ENCODE results near the gene ST6GALNAC3.

Gene ST6GALNAC3

DNA sequence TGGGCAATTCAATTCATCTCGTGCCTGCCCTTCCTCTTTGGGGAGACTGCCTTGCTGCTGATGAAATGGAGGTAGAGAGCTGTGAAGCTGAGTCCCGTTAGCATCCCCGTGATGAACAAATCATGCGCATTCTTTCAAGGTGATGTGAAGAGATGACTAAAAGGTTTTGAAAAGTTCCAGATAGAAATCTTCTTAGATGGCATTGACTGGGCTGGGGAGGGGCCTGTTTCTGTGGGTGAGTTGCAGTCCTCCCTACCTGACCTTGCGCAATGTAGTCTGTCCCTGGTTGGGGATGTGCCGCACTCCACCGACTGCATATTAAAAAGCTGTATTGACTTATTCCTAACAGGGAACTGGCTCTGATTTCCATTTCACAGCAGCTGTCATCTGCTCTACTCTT, 49.6 kb downstream of the ST6GALNAC3 start:
- H3K36me3 ChIP-seq (replicated peaks; ENCODE audit: low read depth, low read length): no peaks in the 10 kb centered on the region
- H3K79me2 ChIP-seq (ENCODE audit: low read length): no peaks in the 10 kb centered on the region
- no peak overlapping the region for H3K9ac ChIP-seq (ENCODE audit: low read length)
- no peaks in the 10 kb centered on the region for H3K9me3 ChIP-seq (ENCODE audit: insufficient read depth, low read length)
- H3K27me3 ChIP-seq (ENCODE audit: low read depth, low read length): no peaks in the 10 kb centered on the region
- no peak overlapping the region for H3K4me2 ChIP-seq (ENCODE audit: low read length)
- no peaks in the 10 kb centered on the region for H3K4me1 ChIP-seq (ENCODE audit: low read length)
- no peak for TF ChIP-seq EZH2phosphoT487 (IDR thresholded peaks at IDR 0.05; ENCODE audit: low read depth)
- TF ChIP-seq, protein P1, sequence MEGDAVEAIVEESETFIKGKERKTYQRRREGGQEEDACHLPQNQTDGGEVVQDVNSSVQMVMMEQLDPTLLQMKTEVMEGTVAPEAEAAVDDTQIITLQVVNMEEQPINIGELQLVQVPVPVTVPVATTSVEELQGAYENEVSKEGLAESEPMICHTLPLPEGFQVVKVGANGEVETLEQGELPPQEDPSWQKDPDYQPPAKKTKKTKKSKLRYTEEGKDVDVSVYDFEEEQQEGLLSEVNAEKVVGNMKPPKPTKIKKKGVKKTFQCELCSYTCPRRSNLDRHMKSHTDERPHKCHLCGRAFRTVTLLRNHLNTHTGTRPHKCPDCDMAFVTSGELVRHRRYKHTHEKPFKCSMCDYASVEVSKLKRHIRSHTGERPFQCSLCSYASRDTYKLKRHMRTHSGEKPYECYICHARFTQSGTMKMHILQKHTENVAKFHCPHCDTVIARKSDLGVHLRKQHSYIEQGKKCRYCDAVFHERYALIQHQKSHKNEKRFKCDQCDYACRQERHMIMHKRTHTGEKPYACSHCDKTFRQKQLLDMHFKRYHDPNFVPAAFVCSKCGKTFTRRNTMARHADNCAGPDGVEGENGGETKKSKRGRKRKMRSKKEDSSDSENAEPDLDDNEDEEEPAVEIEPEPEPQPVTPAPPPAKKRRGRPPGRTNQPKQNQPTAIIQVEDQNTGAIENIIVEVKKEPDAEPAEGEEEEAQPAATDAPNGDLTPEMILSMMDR (IDR thresholded peaks at IDR 0.05; ENCODE audit: low read depth, low read length): no peak
- no peak overlapping the region for H2AFZ ChIP-seq (ENCODE audit: low read depth, low read length)
- H3K4me3 ChIP-seq (ENCODE audit: low read length): no peak overlapping the region
- H3K27ac ChIP-seq (ENCODE audit: low read length): no peak overlapping the region
- no peaks in the 10 kb centered on the region for H4K20me1 ChIP-seq (ENCODE audit: insufficient read depth, low read length)

DNA sequence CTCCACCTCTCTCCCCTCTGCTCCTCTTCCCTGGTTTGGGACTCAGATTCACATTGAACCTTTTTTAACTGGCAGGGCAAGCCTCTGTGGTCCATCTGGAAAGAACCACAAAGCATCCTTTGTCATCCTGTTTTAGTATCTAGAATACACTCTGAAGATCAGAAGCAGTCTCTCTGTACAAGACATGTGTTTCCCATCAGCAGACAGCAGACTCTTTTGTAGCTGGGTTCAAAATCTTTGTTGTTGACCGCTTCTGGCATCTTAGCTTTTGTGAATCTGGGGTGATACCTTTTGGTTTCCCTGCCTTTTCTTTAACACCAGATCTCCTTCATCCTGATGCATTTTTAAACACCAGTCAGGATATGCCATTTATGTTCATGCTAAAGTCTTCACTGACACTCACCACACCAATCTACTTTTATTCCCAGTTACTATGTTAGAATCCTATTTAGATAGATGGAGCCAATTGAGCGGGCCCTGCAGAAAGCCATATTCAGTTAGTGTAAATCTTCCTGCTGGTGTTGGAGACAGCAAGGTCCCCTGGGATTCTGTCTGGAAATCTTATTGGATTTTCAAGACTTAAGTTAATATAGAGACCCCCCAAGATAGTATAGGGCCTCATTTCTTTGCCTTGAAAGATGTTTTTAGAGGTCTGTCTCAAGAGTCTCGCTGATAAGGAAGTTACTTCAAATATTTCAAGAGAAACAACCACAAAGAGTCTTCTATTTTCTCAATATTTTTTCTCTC, 51.1 kb downstream of the ST6GALNAC3 start:
- no peaks in the 10 kb centered on the region for H4K20me1 ChIP-seq (ENCODE audit: insufficient read depth, low read length)
- H3K79me2 ChIP-seq (ENCODE audit: low read length): no peaks in the 10 kb centered on the region
- H3K4me1 ChIP-seq (ENCODE audit: low read length): no peaks in the 10 kb centered on the region
- no peaks in the 10 kb centered on the region for H3K9me3 ChIP-seq (ENCODE audit: insufficient read depth, low read length)
- H3K27me3 ChIP-seq (ENCODE audit: low read depth, low read length): no peaks in the 10 kb centered on the region
- H2AFZ ChIP-seq (ENCODE audit: low read depth, low read length): no peak overlapping the region
- TF ChIP-seq, protein P1 (IDR thresholded peaks at IDR 0.05; ENCODE audit: low read depth, low read length): no peak
- TF ChIP-seq EZH2phosphoT487 (IDR thresholded peaks at IDR 0.05; ENCODE audit: low read depth): no peak
- H3K27ac ChIP-seq (ENCODE audit: low read length): no peak overlapping the region
- no peak overlapping the region for H3K9ac ChIP-seq (ENCODE audit: low read length)
- H3K36me3 ChIP-seq (replicated peaks; ENCODE audit: low read depth, low read length): no peaks in the 10 kb centered on the region
- H3K4me2 ChIP-seq (ENCODE audit: low read length): no peak overlapping the region
- H3K4me3 ChIP-seq (ENCODE audit: low read length): no peak overlapping the region

DNA sequence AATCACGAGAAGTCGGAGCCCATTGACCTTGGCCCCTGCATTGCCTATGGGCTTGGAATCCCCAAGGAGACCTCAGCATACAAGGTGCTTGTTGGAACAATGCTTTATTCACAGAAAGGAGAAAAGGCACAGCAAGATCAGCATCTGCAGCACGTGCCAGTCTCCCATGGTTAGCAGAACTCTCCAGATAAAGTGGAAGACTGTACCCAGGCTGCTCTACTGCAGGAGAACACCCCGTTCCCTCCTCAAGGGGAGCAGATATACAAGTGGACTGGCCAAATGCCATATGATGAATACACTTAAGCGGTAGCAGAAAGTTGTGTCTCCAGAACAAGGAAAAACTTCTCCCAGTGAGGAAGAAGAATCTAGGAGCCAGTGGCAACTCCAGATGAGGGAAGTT, 53.5 kb downstream of the ST6GALNAC3 start:
- Histone ChIP-seq H3K36me3 (replicated peaks; ENCODE audit: low read depth, low read length) (no peaks in the 10 kb centered on the region), H3K27ac (ENCODE audit: low read length) (no peak overlapping the region), H3K9me3 (ENCODE audit: insufficient read depth, low read length) (no peaks in the 10 kb centered on the region), H2AFZ (ENCODE audit: low read depth, low read length) (no peak overlapping the region), H3K4me3 (ENCODE audit: low read length) (no peak overlapping the region), H3K79me2 (ENCODE audit: low read length) (no peaks in the 10 kb centered on the region), H3K27me3 (ENCODE audit: low read depth, low read length) (no peaks in the 10 kb centered on the region), H3K9ac (ENCODE audit: low read length) (no peak overlapping the region), H4K20me1 (ENCODE audit: insufficient read depth, low read length) (no peaks in the 10 kb centered on the region), H3K4me2 (ENCODE audit: low read length) (no peak overlapping the region), H3K4me1 (ENCODE audit: low read length) (no peaks in the 10 kb centered on the region)
- no peak for TF ChIP-seq EZH2phosphoT487 (IDR thresholded peaks at IDR 0.05; ENCODE audit: low read depth)
- TF ChIP-seq, protein P1 (IDR thresholded peaks at IDR 0.05; ENCODE audit: low read depth, low read length): no peak

DNA sequence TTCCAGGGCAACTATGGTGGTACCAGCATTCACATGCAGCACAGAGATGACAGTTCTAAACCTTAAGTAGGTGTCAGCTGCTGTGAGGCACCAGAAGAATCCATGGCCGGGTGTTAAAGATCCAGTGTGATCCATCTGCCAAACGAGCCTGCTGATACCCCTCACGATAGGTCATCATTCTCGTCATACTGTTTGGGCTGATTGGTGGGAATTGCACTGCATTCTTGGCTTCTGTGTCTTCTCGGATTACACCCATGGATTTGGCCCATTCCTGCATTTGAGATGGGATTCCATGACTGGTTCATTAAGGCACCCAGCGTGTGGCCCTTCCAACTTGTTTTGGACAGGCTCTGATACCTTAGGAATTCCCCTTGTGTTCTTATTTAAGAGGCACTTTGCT, 55.2 kb downstream of the ST6GALNAC3 start:
- Histone ChIP-seq H3K4me2 (ENCODE audit: low read length) (no peak overlapping the region), H3K9me3 (ENCODE audit: insufficient read depth, low read length) (no peaks in the 10 kb centered on the region), H3K27me3 (ENCODE audit: low read depth, low read length) (no peaks in the 10 kb centered on the region), H2AFZ (ENCODE audit: low read depth, low read length) (no peak overlapping the region), H3K36me3 (replicated peaks; ENCODE audit: low read depth, low read length) (no peaks in the 10 kb centered on the region), H3K9ac (ENCODE audit: low read length) (no peak overlapping the region), H3K79me2 (ENCODE audit: low read length) (no peaks in the 10 kb centered on the region), H4K20me1 (ENCODE audit: insufficient read depth, low read length) (no peaks in the 10 kb centered on the region), H3K4me3 (ENCODE audit: low read length) (no peak overlapping the region), H3K4me1 (ENCODE audit: low read length) (no peaks in the 10 kb centered on the region), H3K27ac (ENCODE audit: low read length) (no peak overlapping the region)
- no peak for TF ChIP-seq EZH2phosphoT487 (IDR thresholded peaks at IDR 0.05; ENCODE audit: low read depth)
- TF ChIP-seq, protein P1 (IDR thresholded peaks at IDR 0.05; ENCODE audit: low read depth, low read length): no peak
